Measurements from ENCODE around the gene PTPRA. TPM values are rescaled to one million over a fixed set of nuclear protein-coding genes. Genes with fewer than 3 reads are reported as not detected.

PTPRA gene
- total RNA-seq, 2 experiments from 2014 or later: 33.3 to 47.2 TPM

GRCh38 chr20:2846698-2847097, 26.6 kb upstream of the PTPRA start:
- Histone ChIP-seq H3K9me3 (ENCODE audit: low read length) (no peaks in the 10 kb centered on the region), H2AFZ (ENCODE audit: low read length) (no peak overlapping the region), H3K36me3 (ENCODE audit: insufficient read depth, low read length) (no peaks in the 10 kb centered on the region), H3K4me1 (ENCODE audit: insufficient read depth, low read length, poor library complexity, severe bottlenecking) (no peaks in the 10 kb centered on the region), H3K9me2 (ENCODE audit: insufficient read depth, low read length) (no peaks in the 10 kb centered on the region), H3K79me2 (ENCODE audit: insufficient read depth, low read depth, low read length) (no peaks in the 10 kb centered on the region), H3K4me2 (ENCODE audit: low read length) (no peak overlapping the region), H4K20me1 (ENCODE audit: insufficient read depth, low read length) (no peaks in the 10 kb centered on the region), H3K27ac (ENCODE audit: low read depth, low read length, poor library complexity, severe bottlenecking) (no peak overlapping the region), H3K4me3 (ENCODE audit: low read depth, low read length, poor library complexity, severe bottlenecking) (no peak overlapping the region)
- TF ChIP-seq EZH2phosphoT487 (IDR thresholded peaks at IDR 0.05; ENCODE audit: borderline replicate concordance, low read depth, low read length) (no peak), CTCF (conservative IDR thresholded peaks at IDR 0.05; ENCODE audit: low read length) (no peak)
- no peak for DNase-seq (ENCODE audit: low spot score)
- no TSS peak for BruUV-seq (replicated peaks)
- intact Hi-C loops (cut with micrococcal nuclease; ENCODE audit: unreplicated experiment): no loop called here
- ChIA-PET CTCF (ENCODE audit: unreplicated experiment) (no interaction called here), POLR2A (interaction anchor here (0.6 kb wide), 1 partner anchor 271 kb away, joined by 3 read pairs; no protein-coding TSS in a partner anchor)

- no peak overlapping the region for H3K4me2 ChIP-seq (ENCODE audit: low read length)
- no peaks in the 10 kb centered on the region for H3K79me2 ChIP-seq (ENCODE audit: insufficient read depth, low read depth, low read length)
- no peak for DNase-seq (ENCODE audit: low spot score)
- no peaks in the 10 kb centered on the region for H3K9me2 ChIP-seq (ENCODE audit: insufficient read depth, low read length)
- ChIA-PET POLR2A (interaction anchor here (0.7 kb wide), 1 partner anchor 15 kb away, joined by 3 read pairs; no protein-coding TSS in a partner anchor), CTCF (ENCODE audit: unreplicated experiment) (interaction anchor here (0.6 kb wide), 1 partner anchor 64 kb away, joined by 5 read pairs; no protein-coding TSS in a partner anchor)
- H4K20me1 ChIP-seq (ENCODE audit: insufficient read depth, low read length): no peaks in the 10 kb centered on the region
- H3K4me1 ChIP-seq (ENCODE audit: insufficient read depth, low read length, poor library complexity, severe bottlenecking): no peaks in the 10 kb centered on the region
- no peaks in the 10 kb centered on the region for H3K9me3 ChIP-seq (ENCODE audit: low read length)
- H2AFZ ChIP-seq (ENCODE audit: low read length): no peak overlapping the region
- H3K36me3 ChIP-seq (ENCODE audit: insufficient read depth, low read length): no peaks in the 10 kb centered on the region
- no TSS peak for BruUV-seq (replicated peaks)
- TF ChIP-seq EZH2phosphoT487 (IDR thresholded peaks at IDR 0.05; ENCODE audit: borderline replicate concordance, low read depth, low read length) (no peak), CTCF (conservative IDR thresholded peaks at IDR 0.05; ENCODE audit: low read length) (no peak)
- H3K27ac ChIP-seq (ENCODE audit: low read depth, low read length, poor library complexity, severe bottlenecking): no peak overlapping the region
- intact Hi-C loops (cut with micrococcal nuclease; ENCODE audit: unreplicated experiment): no loop called here
- no peak overlapping the region for H3K4me3 ChIP-seq (ENCODE audit: low read depth, low read length, poor library complexity, severe bottlenecking)
Measured at GRCh38 chr20:2847802-2848201, 25.5 kb upstream of the PTPRA start.

GRCh38 chr20:2849529-2849928, 23.8 kb upstream of the PTPRA start:
- no peak for DNase-seq (ENCODE audit: low spot score)
- Histone ChIP-seq H3K4me1 (ENCODE audit: insufficient read depth, low read length, poor library complexity, severe bottlenecking) (no peaks in the 10 kb centered on the region), H3K9me2 (ENCODE audit: insufficient read depth, low read length) (no peaks in the 10 kb centered on the region), H3K4me2 (ENCODE audit: low read length) (no peak overlapping the region), H3K36me3 (ENCODE audit: insufficient read depth, low read length) (no peaks in the 10 kb centered on the region), H4K20me1 (ENCODE audit: insufficient read depth, low read length) (no peaks in the 10 kb centered on the region), H3K4me3 (ENCODE audit: low read depth, low read length, poor library complexity, severe bottlenecking) (no peak overlapping the region), H3K27ac (ENCODE audit: low read depth, low read length, poor library complexity, severe bottlenecking) (no peak overlapping the region), H3K79me2 (ENCODE audit: insufficient read depth, low read depth, low read length) (no peaks in the 10 kb centered on the region), H3K9me3 (ENCODE audit: low read length) (no peaks in the 10 kb centered on the region), H2AFZ (ENCODE audit: low read length) (no peak overlapping the region)
- POLR2A ChIA-PET: interaction anchor here (0.7 kb wide), 1 partner anchor 16 kb away, joined by 3 read pairs; no protein-coding TSS in a partner anchor
- CTCF ChIA-PET (ENCODE audit: unreplicated experiment): no interaction called here
- TF ChIP-seq CTCF (conservative IDR thresholded peaks at IDR 0.05; ENCODE audit: low read length) (no peak), EZH2phosphoT487 (IDR thresholded peaks at IDR 0.05; ENCODE audit: borderline replicate concordance, low read depth, low read length) (no peak)
- intact Hi-C loops (cut with micrococcal nuclease; ENCODE audit: unreplicated experiment): no loop called here
- BruUV-seq (replicated peaks): no TSS peak
